Activated B cell treated with CpG ODN at 0.5 μM for 24 hours (primary cell): ENCODE results near the gene LRIG1. TPM values are rescaled to one million over a fixed set of nuclear protein-coding genes. Genes with fewer than 3 reads are reported as not detected.

Experiments
- ATAC-seq: fragments of 200-7000 bp; cut with Tn5 transposase; one replicate; pipeline ENCODE4 v1.10.0; 2021; ENCODE audit warnings: low read depth, mild to moderate bottlenecking, moderate library complexity
- CTCF ChIA-PET: fragments of 350-600 bp; sonication (Branson Sonifier 250); formaldehyde crosslinking; loops from one replicate; lab custom pipeline; 2021; ENCODE audit warnings: antibody characterized with exemption; lab: Charles Lee
- POLR2A ChIA-PET: fragments of 350-600 bp; sonication (Branson Sonifier 250); formaldehyde crosslinking; loops from one replicate; lab custom pipeline; 2021; ENCODE audit warnings: antibody characterized with exemption; lab: Charles Lee
- DNase-seq: peaks from one replicate; pipeline ENCODE4 v3.0.0; 2022
- H3K27ac Mint-ChIP-seq: one replicate; pipeline ENCODE4 v1.8.0; 2020; ENCODE audit warnings: mixed read lengths
- H3K27me3 Mint-ChIP-seq: one replicate; pipeline ENCODE4 v1.8.0; 2021; ENCODE audit warnings: mixed read lengths
- H3K36me3 Mint-ChIP-seq: one replicate; pipeline ENCODE4 v1.8.0; 2021; ENCODE audit warnings: low read depth, mixed read lengths
- H3K4me1 Mint-ChIP-seq: one replicate; pipeline ENCODE4 v1.8.0; 2021; ENCODE audit warnings: mixed read lengths
- H3K4me3 Mint-ChIP-seq: one replicate; pipeline ENCODE4 v1.8.0; 2020; ENCODE audit warnings: mild to moderate bottlenecking, mixed read lengths
- H3K9me3 Mint-ChIP-seq: one replicate; pipeline ENCODE4 v1.8.0; 2020; ENCODE audit warnings: mixed read lengths
- CTCF ChIP-seq: fragments of 200-600 bp; IDR thresholded peaks from one replicate; pipeline ENCODE4 v1.8.0; 2022; ENCODE audit warnings: antibody characterized with exemption, mild to moderate bottlenecking
- intact Hi-C: fragments of 100-400 bp; cut with micrococcal nuclease; formaldehyde crosslinking; loops from one replicate; pipeline ENCODE4 v1.15.1; 2024
- total RNA-seq: library from RNA; stranded (reverse); gene quantifications from 2 replicates; pipeline ENCODE4 v1.2.3, GENCODE V29; 2022

LRIG1 gene
- total RNA-seq, 1 donor from 2014 or later = 9.7 TPM

- POLR2A ChIA-PET = no interaction called here
- no peak overlapping the region for H3K4me3 Mint-ChIP-seq
- CTCF ChIA-PET = no interaction called here
Measured at GRCh38 chr3:66348704-66349103, 152.1 kb downstream of the LRIG1 start.

GRCh38 chr3:66344848-66345578 is 155.8 kb downstream of the LRIG1 start:
- DNase-seq (no peak), ATAC-seq (no peak)
- Mint-ChIP-seq H3K27me3 (no peaks in the 10 kb centered on the region), H3K27ac (no peak overlapping the region), H3K4me1 (no peaks in the 10 kb centered on the region), H3K36me3 (peaks cover 26% of the 10 kb centered on the region), H3K9me3 (peaks cover 8% of the 10 kb centered on the region), H3K4me3 (no peak overlapping the region)
- POLR2A ChIA-PET = interaction anchor here (1.3 kb wide), 1 partner anchor 41 kb away, joined by 3 read pairs; no protein-coding TSS in a partner anchor
- intact Hi-C loops = no loop called here
- CTCF ChIA-PET = no interaction called here
- no peak for TF ChIP-seq CTCF

More at GRCh38 chr3:66348704-66349103, 152.1 kb downstream of the LRIG1 start:
- H3K36me3 Mint-ChIP-seq = peaks cover 34% of the 10 kb centered on the region
- intact Hi-C loops = no loop called here
- H3K27ac Mint-ChIP-seq = no peak overlapping the region
- H3K9me3 Mint-ChIP-seq = peaks cover 8% of the 10 kb centered on the region
- H3K27me3 Mint-ChIP-seq = no peaks in the 10 kb centered on the region
- DNase-seq (no peak), ATAC-seq (no peak)
- no peak for TF ChIP-seq CTCF
- H3K4me1 Mint-ChIP-seq = no peaks in the 10 kb centered on the region

GRCh38 chr3:66344391-66344811 is 156.4 kb downstream of the LRIG1 start:
- H3K9me3 Mint-ChIP-seq = peaks cover 8% of the 10 kb centered on the region
- peaks cover 26% of the 10 kb centered on the region for H3K36me3 Mint-ChIP-seq
- POLR2A ChIA-PET = interaction anchor here (1.3 kb wide), 1 partner anchor 42 kb away, joined by 3 read pairs; no protein-coding TSS in a partner anchor
- CTCF ChIA-PET = no interaction called here
- ATAC-seq = no peak
- no peak overlapping the region for H3K4me3 Mint-ChIP-seq
- H3K4me1 Mint-ChIP-seq = no peaks in the 10 kb centered on the region
- intact Hi-C loops = no loop called here
- no peak for DNase-seq
- TF ChIP-seq CTCF = no peak
- H3K27me3 Mint-ChIP-seq = no peaks in the 10 kb centered on the region
- H3K27ac Mint-ChIP-seq = no peak overlapping the region

- CTCF ChIA-PET = interaction anchor here (1.2 kb wide), 1 partner anchor 9 kb away, joined by 3 read pairs; no protein-coding TSS in a partner anchor
- H3K9me3 Mint-ChIP-seq = peaks cover 8% of the 10 kb centered on the region
Measured at GRCh38 chr3:66342717-66343356, 158.0 kb downstream of the LRIG1 start.

More at GRCh38 chr3:66342717-66343356, 158.0 kb downstream of the LRIG1 start:
- ATAC-seq = no peak
- DNase-seq = no peak
- intact Hi-C loops = no loop called here
- no peak overlapping the region for H3K27ac Mint-ChIP-seq
- POLR2A ChIA-PET = no interaction called here
- no peaks in the 10 kb centered on the region for H3K4me1 Mint-ChIP-seq
- no peak overlapping the region for H3K4me3 Mint-ChIP-seq
- peaks cover 15% of the 10 kb centered on the region for H3K36me3 Mint-ChIP-seq
- no peak for TF ChIP-seq CTCF
- H3K27me3 Mint-ChIP-seq = no peaks in the 10 kb centered on the region
